ENCODE measurements around the gene ROR1.

DNA sequence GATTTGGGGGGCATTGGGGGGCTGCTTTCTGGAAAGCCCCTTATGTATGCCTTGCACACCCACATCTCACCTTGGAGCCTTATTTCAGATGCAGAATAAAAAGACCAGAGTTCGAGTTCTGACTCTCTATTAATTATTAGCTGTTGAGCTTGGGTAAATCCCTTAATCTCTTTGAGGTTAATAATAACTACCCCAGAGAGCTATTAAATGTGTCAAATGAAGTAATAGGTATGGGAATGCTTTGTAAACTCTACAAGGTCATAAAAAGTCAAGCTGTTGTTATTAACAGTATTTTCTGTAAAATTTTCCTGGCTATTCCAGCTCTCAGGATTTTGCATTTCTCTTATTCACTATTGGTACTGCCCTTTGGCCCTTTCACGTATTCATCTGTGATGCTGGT lies 122.9 kb downstream of the ROR1 start:
- no peak for TF ChIP-seq CTCF (conservative IDR thresholded peaks at IDR 0.05)
- TF ChIP-seq EZH2 (IDR thresholded peaks at IDR 0.05; ENCODE audit: low read depth), result no peak
